ENCODE results near the gene RBBP7. TPM values are rescaled to one million over a fixed set of nuclear protein-coding genes. Genes with fewer than 3 reads are reported as not detected.

The RBBP7 gene
- total RNA-seq, 1 experiment from 2014 or later, result 155 TPM

DNA sequence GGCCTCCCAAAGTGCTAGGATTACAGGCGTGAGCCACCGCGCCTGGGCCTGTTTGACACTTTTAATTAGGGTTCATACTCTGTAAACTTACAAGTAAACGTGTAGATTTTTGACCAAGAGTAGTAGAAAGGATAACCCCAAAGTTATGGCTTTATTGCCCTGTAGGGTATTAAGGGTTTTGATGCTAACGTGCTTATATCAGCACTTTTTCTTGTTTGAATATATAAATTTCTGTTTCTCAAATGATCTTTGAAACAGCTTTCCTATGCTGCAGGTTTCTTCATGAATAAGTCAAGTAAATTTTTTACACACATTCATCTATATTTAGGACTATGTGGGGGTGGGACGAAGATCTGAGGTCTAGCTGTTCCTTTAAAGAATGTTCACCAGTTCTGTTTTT is 47.0 kb upstream of the RBBP7 start:
- Histone ChIP-seq H4K20me1 (ENCODE audit: low read length) (no peaks in the 10 kb centered on the region), H3K4me1 (ENCODE audit: insufficient read depth, low read length) (no peaks in the 10 kb centered on the region), H3F3A (ENCODE audit: low read length, unreplicated experiment) (no peaks in the 10 kb centered on the region), H3K9ac (ENCODE audit: low read length) (no peak overlapping the region), H3K9me3 (ENCODE audit: low read length) (no peaks in the 10 kb centered on the region), H3K9me2 (replicated peaks; ENCODE audit: low read length) (no peaks in the 10 kb centered on the region), H2AFZ (ENCODE audit: low read length) (no peak overlapping the region), H3K36me3 (ENCODE audit: low read depth, low read length) (no peaks in the 10 kb centered on the region), H3K79me2 (ENCODE audit: low read length) (no peaks in the 10 kb centered on the region), H3K4me3 (ENCODE audit: low read length) (no peak overlapping the region), H3K27me3 (ENCODE audit: low read length) (no peaks in the 10 kb centered on the region), H3K27ac (ENCODE audit: low read length) (no peak overlapping the region), H3K4me2 (ENCODE audit: low read length) (no peak overlapping the region)
- TF ChIP-seq CTCF (conservative IDR thresholded peaks at IDR 0.05; ENCODE audit: low read depth, low read length) (no peak), EZH2phosphoT487 (IDR thresholded peaks at IDR 0.05; ENCODE audit: borderline replicate concordance, low read length) (no peak)
- ChIA-PET CTCF (interaction anchor here (0.7 kb wide), 1 partner anchor 34 kb away, joined by 3 read pairs; no protein-coding TSS in a partner anchor), POLR2A (ENCODE audit: unreplicated experiment) (no interaction called here)
- DNase-seq (no peak), ATAC-seq (no peak)
- BruUV-seq (replicated peaks), result no TSS peak
- intact Hi-C loops (cut with micrococcal nuclease), result no loop called here

GRCh38 chrX:16916561-16916960 is 46.4 kb upstream of the RBBP7 start:
- no peaks in the 10 kb centered on the region for H3K9me2 ChIP-seq (replicated peaks; ENCODE audit: low read length)
- ATAC-seq, result no peak
- H3K4me3 ChIP-seq (ENCODE audit: low read length), result no peak overlapping the region
- H3F3A ChIP-seq (ENCODE audit: low read length, unreplicated experiment), result no peaks in the 10 kb centered on the region
- no peak for DNase-seq
- ChIA-PET POLR2A (ENCODE audit: unreplicated experiment) (no interaction called here), CTCF (no interaction called here)
- BruUV-seq (replicated peaks), result no TSS peak
- H3K27me3 ChIP-seq (ENCODE audit: low read length), result no peaks in the 10 kb centered on the region
- H3K9me3 ChIP-seq (ENCODE audit: low read length), result no peaks in the 10 kb centered on the region
- no peaks in the 10 kb centered on the region for H3K79me2 ChIP-seq (ENCODE audit: low read length)
- no peak overlapping the region for H3K4me2 ChIP-seq (ENCODE audit: low read length)
- no peak overlapping the region for H3K9ac ChIP-seq (ENCODE audit: low read length)
- no peaks in the 10 kb centered on the region for H3K4me1 ChIP-seq (ENCODE audit: insufficient read depth, low read length)
- H3K27ac ChIP-seq (ENCODE audit: low read length), result no peak overlapping the region
- no peak for TF ChIP-seq CTCF (conservative IDR thresholded peaks at IDR 0.05; ENCODE audit: low read depth, low read length)
- TF ChIP-seq EZH2phosphoT487 (IDR thresholded peaks at IDR 0.05; ENCODE audit: borderline replicate concordance, low read length), result no peak
- no peak for TF ChIP-seq EZH2 (IDR thresholded peaks at IDR 0.05; ENCODE audit: low read length, unreplicated experiment)
- no peak overlapping the region for H2AFZ ChIP-seq (ENCODE audit: low read length)
- H4K20me1 ChIP-seq (ENCODE audit: low read length), result no peaks in the 10 kb centered on the region
- intact Hi-C loops (cut with micrococcal nuclease), result no loop called here
- H3K36me3 ChIP-seq (ENCODE audit: low read depth, low read length), result no peaks in the 10 kb centered on the region

GRCh38 chrX:16914058-16914457 is 43.9 kb upstream of the RBBP7 start:
- H3K9me2 ChIP-seq (replicated peaks; ENCODE audit: low read length), result no peaks in the 10 kb centered on the region
- no peak overlapping the region for H2AFZ ChIP-seq (ENCODE audit: low read length)
- H3K27me3 ChIP-seq (ENCODE audit: low read length), result no peaks in the 10 kb centered on the region
- intact Hi-C loops (cut with micrococcal nuclease), result no loop called here
- ChIA-PET CTCF (no interaction called here), POLR2A (ENCODE audit: unreplicated experiment) (no interaction called here)
- no peaks in the 10 kb centered on the region for H4K20me1 ChIP-seq (ENCODE audit: low read length)
- DNase-seq (no peak), ATAC-seq (no peak)
- no TSS peak for BruUV-seq (replicated peaks)
- no peak overlapping the region for H3K4me3 ChIP-seq (ENCODE audit: low read length)
- H3K9me3 ChIP-seq (ENCODE audit: low read length), result no peaks in the 10 kb centered on the region
- H3F3A ChIP-seq (ENCODE audit: low read length, unreplicated experiment), result no peaks in the 10 kb centered on the region
- no peaks in the 10 kb centered on the region for H3K36me3 ChIP-seq (ENCODE audit: low read depth, low read length)
- no peaks in the 10 kb centered on the region for H3K4me1 ChIP-seq (ENCODE audit: insufficient read depth, low read length)
- no peak overlapping the region for H3K4me2 ChIP-seq (ENCODE audit: low read length)
- H3K9ac ChIP-seq (ENCODE audit: low read length), result no peak overlapping the region
- no peak for TF ChIP-seq EZH2phosphoT487 (IDR thresholded peaks at IDR 0.05; ENCODE audit: borderline replicate concordance, low read length)
- TF ChIP-seq CTCF (conservative IDR thresholded peaks at IDR 0.05; ENCODE audit: low read depth, low read length), result no peak
- TF ChIP-seq EZH2 (IDR thresholded peaks at IDR 0.05; ENCODE audit: low read length, unreplicated experiment), result no peak
- H3K79me2 ChIP-seq (ENCODE audit: low read length), result no peaks in the 10 kb centered on the region
- no peak overlapping the region for H3K27ac ChIP-seq (ENCODE audit: low read length)
